SJSA1 (cell line): ENCODE data around the gene CMC1. TPM values are rescaled to one million over a fixed set of nuclear protein-coding genes. Genes with fewer than 3 reads are reported as not detected.
"Not testable (repeated sequence)": the region's sequence is repeated elsewhere in the genome, so short reads cannot be mapped to it uniquely, and the experiment has no call there.

ENCODE experiments used
- DNase-seq, 2 experiments: peaks; one replicate each; pipeline ENCODE4 v3.0.0-alpha.2; 2015 to 2020; ENCODE audit warnings: low spot score in 2 of 2, low read depth in 1 of 2
- H3K27ac ChIP-seq: fragments of 250-450 bp; sonication (Bioruptor Pico); 2 replicates; pipeline ENCODE4 v1.5.1; 2020; ENCODE audit warnings: mild to moderate bottlenecking, moderate library complexity
- H3K27me3 ChIP-seq: fragments of 250-450 bp; sonication (Bioruptor Pico); replicated peaks from 2 replicates; pipeline ENCODE4 v1.5.1; 2020; ENCODE audit warnings: mild to moderate bottlenecking, moderate library complexity
- H3K36me3 ChIP-seq: fragments of 250-450 bp; sonication (Bioruptor Pico); 2 replicates; pipeline ENCODE4 v1.5.1; 2020; ENCODE audit warnings: mild to moderate bottlenecking
- H3K4me1 ChIP-seq: fragments of 250-450 bp; sonication (Bioruptor Pico); replicated peaks from 2 replicates; pipeline ENCODE4 v1.6.1; 2021; ENCODE audit warnings: mild to moderate bottlenecking
- H3K4me3 ChIP-seq: fragments of 250-450 bp; sonication (Bioruptor Pico); 2 replicates; pipeline ENCODE4 v1.5.1; 2020; ENCODE audit warnings: mild to moderate bottlenecking
- H3K9me3 ChIP-seq: fragments of 250-450 bp; sonication (Bioruptor Pico); replicated peaks from 2 replicates; pipeline ENCODE4 v1.5.1; 2020; ENCODE audit warnings: mild to moderate bottlenecking
- total RNA-seq: library from RNA; depleted of rRNA; stranded (reverse); fragments of >200 nt; shearing (Covaris generic); gene quantifications from 2 replicates; pipeline ENCODE4 v1.2.3, GENCODE V29; 2014; rRNA removed

CMC1 gene
- total RNA-seq: 16.1 and 30.6 TPM in 2 replicates

- Histone ChIP-seq H3K4me1 (peaks cover 12% of the 10 kb centered on the region), H3K27ac (peak within 1 kb of the TSS; percentile 79), H3K4me3 (peak within 1 kb of the TSS; percentile 84), H3K36me3 (peaks cover 7% of the 10 kb centered on the region; the same call in 1 of the 2 replicates), H3K27me3 (no peaks in the 10 kb centered on the region), H3K9me3 (no peaks in the 10 kb centered on the region)
- DNase-seq: peak; percentile 90 to 96
Observed at GRCh38 chr3:28241221-28242160, at the start of gene CMC1. Gene CMC1 (plus strand): TSS chr3:28241619. CDS start chr3:28241794, 175 bp downstream.

GRCh38 chr3:28198161-28198560, 43.3 kb upstream of the CMC1 start:
- Histone ChIP-seq H3K36me3 (no peaks in the 10 kb centered on the region), H3K4me1 (no peaks in the 10 kb centered on the region), H3K4me3 (no peak overlapping the region), H3K27ac (no peak overlapping the region), H3K27me3 (no peaks in the 10 kb centered on the region), H3K9me3 (no peaks in the 10 kb centered on the region)
- DNase-seq: no peak

GRCh38 chr3:28198974-28199373, 42.4 kb upstream of the CMC1 start:
- Histone ChIP-seq H3K4me3 (no peak overlapping the region), H3K4me1 (no peaks in the 10 kb centered on the region), H3K9me3 (no peaks in the 10 kb centered on the region), H3K27ac (no peak overlapping the region), H3K36me3 (no peaks in the 10 kb centered on the region), H3K27me3 (no peaks in the 10 kb centered on the region)
- DNase-seq: no peak

GRCh38 chr3:28199643-28200042, 41.8 kb upstream of the CMC1 start:
- H3K4me3 ChIP-seq, DNase-seq, H3K9me3 ChIP-seq, H3K27ac ChIP-seq, H3K36me3 ChIP-seq, H3K4me1 ChIP-seq, H3K27me3 ChIP-seq: not testable (repeated sequence)

- H3K9me3 ChIP-seq, H3K27me3 ChIP-seq, H3K36me3 ChIP-seq, H3K27ac ChIP-seq, DNase-seq, H3K4me1 ChIP-seq, H3K4me3 ChIP-seq: not testable (repeated sequence)
Observed at GRCh38 chr3:28200366-28200848, 41.0 kb upstream of the CMC1 start.

GRCh38 chr3:28206479-28206878, 34.9 kb upstream of the CMC1 start:
- Histone ChIP-seq H3K9me3 (no peaks in the 10 kb centered on the region), H3K36me3 (no peaks in the 10 kb centered on the region), H3K4me3 (no peak overlapping the region), H3K4me1 (no peaks in the 10 kb centered on the region), H3K27ac (no peak overlapping the region), H3K27me3 (no peaks in the 10 kb centered on the region)
- DNase-seq: no peak

GRCh38 chr3:28207000-28207733, 34.3 kb upstream of the CMC1 start:
- H3K36me3 ChIP-seq: no peaks in the 10 kb centered on the region
- H3K4me1 ChIP-seq: no peaks in the 10 kb centered on the region
- no peak overlapping the region for H3K4me3 ChIP-seq
- H3K27me3 ChIP-seq: no peaks in the 10 kb centered on the region
- DNase-seq: no peak
- H3K9me3 ChIP-seq: no peaks in the 10 kb centered on the region
- H3K27ac ChIP-seq: no peak overlapping the region

- H3K4me3 ChIP-seq: no peak overlapping the region
- no peaks in the 10 kb centered on the region for H3K36me3 ChIP-seq
- no peak for DNase-seq
- H3K4me1 ChIP-seq: no peaks in the 10 kb centered on the region
- H3K9me3 ChIP-seq: no peaks in the 10 kb centered on the region; the same call in 1 of the 2 replicates
- H3K27ac ChIP-seq: no peak overlapping the region
- H3K27me3 ChIP-seq: no peaks in the 10 kb centered on the region
Observed at GRCh38 chr3:28210968-28211713, 30.3 kb upstream of the CMC1 start.

- DNase-seq: no peak
- Histone ChIP-seq H3K27me3 (no peaks in the 10 kb centered on the region), H3K4me1 (no peaks in the 10 kb centered on the region), H3K36me3 (no peaks in the 10 kb centered on the region), H3K27ac (no peak overlapping the region), H3K9me3 (no peaks in the 10 kb centered on the region; the same call in 1 of the 2 replicates), H3K4me3 (no peak overlapping the region)
Observed at GRCh38 chr3:28212681-28213080, 28.7 kb upstream of the CMC1 start.

- no peak overlapping the region for H3K4me3 ChIP-seq
- H3K9me3 ChIP-seq: no peaks in the 10 kb centered on the region; the same call in 1 of the 2 replicates
- DNase-seq: no peak
- H3K27ac ChIP-seq: no peak overlapping the region
- H3K27me3 ChIP-seq: no peaks in the 10 kb centered on the region
- no peaks in the 10 kb centered on the region for H3K36me3 ChIP-seq
- no peaks in the 10 kb centered on the region for H3K4me1 ChIP-seq
Observed at GRCh38 chr3:28215407-28215806, 26.0 kb upstream of the CMC1 start.

GRCh38 chr3:28218071-28218916, 23.1 kb upstream of the CMC1 start:
- no peaks in the 10 kb centered on the region for H3K36me3 ChIP-seq
- H3K4me3 ChIP-seq: no peak overlapping the region
- DNase-seq: no peak
- no peaks in the 10 kb centered on the region; the same call in 1 of the 2 replicates for H3K9me3 ChIP-seq
- H3K27me3 ChIP-seq: no peaks in the 10 kb centered on the region
- H3K4me1 ChIP-seq: no peaks in the 10 kb centered on the region
- H3K27ac ChIP-seq: no peak overlapping the region

- H3K4me3 ChIP-seq: no peak overlapping the region
- H3K36me3 ChIP-seq: no peaks in the 10 kb centered on the region
- no peaks in the 10 kb centered on the region for H3K27me3 ChIP-seq
- H3K9me3 ChIP-seq: no peaks in the 10 kb centered on the region; the same call in 1 of the 2 replicates
- no peak overlapping the region for H3K27ac ChIP-seq
- no peak for DNase-seq
- no peaks in the 10 kb centered on the region for H3K4me1 ChIP-seq
Observed at GRCh38 chr3:28218917-28219198, 22.6 kb upstream of the CMC1 start.

- Histone ChIP-seq H3K36me3 (no peaks in the 10 kb centered on the region), H3K27ac (no peak overlapping the region), H3K9me3 (no peaks in the 10 kb centered on the region), H3K27me3 (no peaks in the 10 kb centered on the region), H3K4me1 (no peaks in the 10 kb centered on the region), H3K4me3 (no peak overlapping the region)
- DNase-seq: no peak
Observed at GRCh38 chr3:28224430-28224829, 17.0 kb upstream of the CMC1 start.
